Breast epithelium (tissue), 3 donors: ENCODE data around the gene GTF2H4.

Experiments used
- POLR2A ChIP-seq: fragments of 450-650 bp; IDR thresholded peaks from one replicate; pipeline ENCODE4 v1.6.1; 2016; ENCODE audit warnings: antibody characterized with exemption, mild to moderate bottlenecking, moderate library complexity
- POLR2AphosphoS5 ChIP-seq, 3 donors: sonication (generic); formaldehyde crosslinking; IDR thresholded peaks; one replicate each; pipeline ENCODE4 v1.6.1; 2017; ENCODE audit warnings: antibody characterized with exemption in 3 of 3
- TF ChIP-seq, protein P1 (sequence below), 3 donors: fragments of 450-650 bp; IDR thresholded peaks; one replicate each; pipeline ENCODE4 v1.5.1; 2016 to 2017; ENCODE audit warnings: antibody characterized with exemption in 3 of 3, mild to moderate bottlenecking in 3 of 3, moderate library complexity in 3 of 3

- TF ChIP-seq, protein P1, sequence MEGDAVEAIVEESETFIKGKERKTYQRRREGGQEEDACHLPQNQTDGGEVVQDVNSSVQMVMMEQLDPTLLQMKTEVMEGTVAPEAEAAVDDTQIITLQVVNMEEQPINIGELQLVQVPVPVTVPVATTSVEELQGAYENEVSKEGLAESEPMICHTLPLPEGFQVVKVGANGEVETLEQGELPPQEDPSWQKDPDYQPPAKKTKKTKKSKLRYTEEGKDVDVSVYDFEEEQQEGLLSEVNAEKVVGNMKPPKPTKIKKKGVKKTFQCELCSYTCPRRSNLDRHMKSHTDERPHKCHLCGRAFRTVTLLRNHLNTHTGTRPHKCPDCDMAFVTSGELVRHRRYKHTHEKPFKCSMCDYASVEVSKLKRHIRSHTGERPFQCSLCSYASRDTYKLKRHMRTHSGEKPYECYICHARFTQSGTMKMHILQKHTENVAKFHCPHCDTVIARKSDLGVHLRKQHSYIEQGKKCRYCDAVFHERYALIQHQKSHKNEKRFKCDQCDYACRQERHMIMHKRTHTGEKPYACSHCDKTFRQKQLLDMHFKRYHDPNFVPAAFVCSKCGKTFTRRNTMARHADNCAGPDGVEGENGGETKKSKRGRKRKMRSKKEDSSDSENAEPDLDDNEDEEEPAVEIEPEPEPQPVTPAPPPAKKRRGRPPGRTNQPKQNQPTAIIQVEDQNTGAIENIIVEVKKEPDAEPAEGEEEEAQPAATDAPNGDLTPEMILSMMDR (IDR thresholded peaks at IDR 0.05) = no peak
- TF ChIP-seq POLR2A (no peak), POLR2AphosphoS5 (IDR thresholded peaks at IDR 0.05) (peak in 2 of 3 donors; percentile 60 to 63)
Observed at GRCh38 chr6:30907758-30908591, at the start of gene GTF2H4.
